Measurements from ENCODE around the gene RPL7L1.

DNA sequence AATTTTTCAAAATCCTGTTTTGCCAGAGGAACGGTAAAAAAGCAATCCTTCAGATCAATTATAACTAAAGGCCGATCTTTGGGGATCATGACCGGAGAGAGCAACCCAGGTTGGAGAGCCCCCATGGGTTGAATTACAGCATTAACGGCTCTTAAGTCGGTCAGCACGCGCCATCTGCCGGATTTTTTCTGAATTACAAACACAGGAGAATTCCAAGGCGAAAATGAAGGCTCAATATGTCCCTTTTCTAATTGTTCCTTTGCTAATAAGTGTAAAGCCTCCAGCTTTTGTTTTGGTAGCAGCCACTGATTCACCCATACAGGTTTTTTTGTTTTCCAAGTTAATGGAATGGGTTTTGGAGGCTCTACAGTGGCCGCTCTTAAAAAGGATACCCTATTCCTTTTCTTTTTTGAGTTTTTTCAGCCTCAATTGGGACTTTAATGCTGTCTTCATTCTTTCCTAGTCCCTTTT, 19.5 kb downstream of the RPL7L1 start:
- TF ChIP-seq, protein P1, sequence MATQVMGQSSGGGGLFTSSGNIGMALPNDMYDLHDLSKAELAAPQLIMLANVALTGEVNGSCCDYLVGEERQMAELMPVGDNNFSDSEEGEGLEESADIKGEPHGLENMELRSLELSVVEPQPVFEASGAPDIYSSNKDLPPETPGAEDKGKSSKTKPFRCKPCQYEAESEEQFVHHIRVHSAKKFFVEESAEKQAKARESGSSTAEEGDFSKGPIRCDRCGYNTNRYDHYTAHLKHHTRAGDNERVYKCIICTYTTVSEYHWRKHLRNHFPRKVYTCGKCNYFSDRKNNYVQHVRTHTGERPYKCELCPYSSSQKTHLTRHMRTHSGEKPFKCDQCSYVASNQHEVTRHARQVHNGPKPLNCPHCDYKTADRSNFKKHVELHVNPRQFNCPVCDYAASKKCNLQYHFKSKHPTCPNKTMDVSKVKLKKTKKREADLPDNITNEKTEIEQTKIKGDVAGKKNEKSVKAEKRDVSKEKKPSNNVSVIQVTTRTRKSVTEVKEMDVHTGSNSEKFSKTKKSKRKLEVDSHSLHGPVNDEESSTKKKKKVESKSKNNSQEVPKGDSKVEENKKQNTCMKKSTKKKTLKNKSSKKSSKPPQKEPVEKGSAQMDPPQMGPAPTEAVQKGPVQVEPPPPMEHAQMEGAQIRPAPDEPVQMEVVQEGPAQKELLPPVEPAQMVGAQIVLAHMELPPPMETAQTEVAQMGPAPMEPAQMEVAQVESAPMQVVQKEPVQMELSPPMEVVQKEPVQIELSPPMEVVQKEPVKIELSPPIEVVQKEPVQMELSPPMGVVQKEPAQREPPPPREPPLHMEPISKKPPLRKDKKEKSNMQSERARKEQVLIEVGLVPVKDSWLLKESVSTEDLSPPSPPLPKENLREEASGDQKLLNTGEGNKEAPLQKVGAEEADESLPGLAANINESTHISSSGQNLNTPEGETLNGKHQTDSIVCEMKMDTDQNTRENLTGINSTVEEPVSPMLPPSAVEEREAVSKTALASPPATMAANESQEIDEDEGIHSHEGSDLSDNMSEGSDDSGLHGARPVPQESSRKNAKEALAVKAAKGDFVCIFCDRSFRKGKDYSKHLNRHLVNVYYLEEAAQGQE (IDR thresholded peaks at IDR 0.05; ENCODE audit: insufficient read depth in 1 of 2, low read depth in 2 of 2, low read length in 2 of 2) = no peak
- TF ChIP-seq POLR2AphosphoS5 (IDR thresholded peaks at IDR 0.05; ENCODE audit: low read depth, low read length) (no peak), TAF1 (IDR thresholded peaks at IDR 0.05; ENCODE audit: borderline replicate concordance, insufficient read depth, low read length) (no peak), SIN3A (IDR thresholded peaks at IDR 0.05; ENCODE audit: borderline replicate concordance, insufficient read depth, low read length) (no peak)

Data from PFSK-1 (cell line).